ENCODE measurements around the gene FSIP1. TPM values are rescaled to one million over a fixed set of nuclear protein-coding genes. Genes with fewer than 3 reads are reported as not detected.

Gene FSIP1
- polyA plus RNA-seq, 3 donors: 0.10 to 0.48 (median 0.21) TPM

DNA sequence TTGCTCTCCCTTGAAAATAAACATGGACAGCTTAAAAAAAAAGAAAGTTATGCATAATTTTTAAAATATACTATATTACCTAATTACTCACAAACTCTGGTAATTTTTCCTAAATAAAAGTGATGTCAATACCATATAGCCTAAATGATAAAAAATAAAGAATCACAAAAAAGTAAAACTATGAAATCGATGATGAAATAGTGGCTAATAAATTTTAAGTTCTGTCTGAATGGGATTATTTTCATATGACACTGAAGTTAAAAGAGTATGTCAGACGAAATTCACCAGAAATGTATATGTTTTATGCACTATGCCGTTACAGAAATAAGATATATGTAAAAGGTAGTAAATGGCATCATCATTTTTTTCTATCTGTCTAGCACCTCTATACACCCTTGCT is 51.4 kb downstream of the FSIP1 start:
- DNase-seq: no peak
- Mint-ChIP-seq H3K4me1 (no peaks in the 10 kb centered on the region), H3K9me3 (peaks cover 0 to 2% (median 0%) of the 10 kb centered on the region in 7 donors), H3K27me3 (ENCODE audit: low read depth in 3 of 3) (no peaks in the 10 kb centered on the region), H3K27ac (no peak overlapping the region), H3K36me3 (no peaks in the 10 kb centered on the region), H3K4me3 (no peak overlapping the region)
- no peaks in the 10 kb centered on the region for H3K36me3 ChIP-seq (replicated peaks in 1 of 2; ENCODE audit: control insufficient read depth in 1 of 2, insufficient read depth in 2 of 2, low read length in 2 of 2)
- no peaks in the 10 kb centered on the region for H3K79me2 ChIP-seq (ENCODE audit: insufficient read depth, low read length)
- H2AFZ ChIP-seq (ENCODE audit: insufficient read depth, low read depth, low read length, poor library complexity, severe bottlenecking): no peak overlapping the region
- no peak overlapping the region for H3K9ac ChIP-seq (ENCODE audit: insufficient read depth, low read length, poor library complexity, severe bottlenecking)
- no peaks in the 10 kb centered on the region for H4K20me1 ChIP-seq (ENCODE audit: insufficient read depth, low read length)
- H3K27ac ChIP-seq (ENCODE audit: low read depth in 1 of 2, low read length in 2 of 2): no peak overlapping the region
- no CpG with 5 or more reads among the region's 3 CpGs for WGBS (ENCODE audit: insufficient coverage)
- H3K27me3 ChIP-seq (ENCODE audit: control insufficient read depth in 2 of 2, insufficient read depth in 2 of 2, low read length in 2 of 2): no peaks in the 10 kb centered on the region
- no peak overlapping the region for H3K4me3 ChIP-seq (replicated peaks in 1 of 3; ENCODE audit: low read depth in 2 of 3, low read length in 3 of 3)
- no peaks in the 10 kb centered on the region for H3K9me3 ChIP-seq (replicated peaks in 1 of 2; ENCODE audit: control insufficient read depth in 1 of 2, insufficient read depth in 1 of 2, low read length in 2 of 2)
- TF ChIP-seq, protein P1, sequence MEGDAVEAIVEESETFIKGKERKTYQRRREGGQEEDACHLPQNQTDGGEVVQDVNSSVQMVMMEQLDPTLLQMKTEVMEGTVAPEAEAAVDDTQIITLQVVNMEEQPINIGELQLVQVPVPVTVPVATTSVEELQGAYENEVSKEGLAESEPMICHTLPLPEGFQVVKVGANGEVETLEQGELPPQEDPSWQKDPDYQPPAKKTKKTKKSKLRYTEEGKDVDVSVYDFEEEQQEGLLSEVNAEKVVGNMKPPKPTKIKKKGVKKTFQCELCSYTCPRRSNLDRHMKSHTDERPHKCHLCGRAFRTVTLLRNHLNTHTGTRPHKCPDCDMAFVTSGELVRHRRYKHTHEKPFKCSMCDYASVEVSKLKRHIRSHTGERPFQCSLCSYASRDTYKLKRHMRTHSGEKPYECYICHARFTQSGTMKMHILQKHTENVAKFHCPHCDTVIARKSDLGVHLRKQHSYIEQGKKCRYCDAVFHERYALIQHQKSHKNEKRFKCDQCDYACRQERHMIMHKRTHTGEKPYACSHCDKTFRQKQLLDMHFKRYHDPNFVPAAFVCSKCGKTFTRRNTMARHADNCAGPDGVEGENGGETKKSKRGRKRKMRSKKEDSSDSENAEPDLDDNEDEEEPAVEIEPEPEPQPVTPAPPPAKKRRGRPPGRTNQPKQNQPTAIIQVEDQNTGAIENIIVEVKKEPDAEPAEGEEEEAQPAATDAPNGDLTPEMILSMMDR (IDR thresholded peaks at IDR 0.05): no peak
- no peaks in the 10 kb centered on the region for H3K4me1 ChIP-seq (ENCODE audit: control insufficient read depth in 1 of 2, insufficient read depth in 2 of 2, low read length in 2 of 2)
- no peak overlapping the region for H3K4me2 ChIP-seq (replicated peaks; ENCODE audit: extremely low read depth, low read length, poor library complexity, severe bottlenecking)
- intact Hi-C loops (cut with micrococcal nuclease): no loop called here

- H3K9me3 Mint-ChIP-seq: peaks cover 0 to 2% (median 0%) of the 10 kb centered on the region in 7 donors
- Histone ChIP-seq H3K27ac (ENCODE audit: low read depth in 1 of 2, low read length in 2 of 2) (no peak overlapping the region), H3K9ac (ENCODE audit: insufficient read depth, low read length, poor library complexity, severe bottlenecking) (no peak overlapping the region), H3K79me2 (ENCODE audit: insufficient read depth, low read length) (no peaks in the 10 kb centered on the region), H3K4me2 (replicated peaks; ENCODE audit: extremely low read depth, low read length, poor library complexity, severe bottlenecking) (no peak overlapping the region), H4K20me1 (ENCODE audit: insufficient read depth, low read length) (no peaks in the 10 kb centered on the region), H3K4me3 (replicated peaks in 1 of 3; ENCODE audit: low read depth in 2 of 3, low read length in 3 of 3) (no peak overlapping the region), H3K36me3 (replicated peaks in 1 of 2; ENCODE audit: control insufficient read depth in 1 of 2, insufficient read depth in 2 of 2, low read length in 2 of 2) (no peaks in the 10 kb centered on the region), H3K9me3 (replicated peaks in 1 of 2; ENCODE audit: control insufficient read depth in 1 of 2, insufficient read depth in 1 of 2, low read length in 2 of 2) (no peaks in the 10 kb centered on the region), H3K4me1 (ENCODE audit: control insufficient read depth in 1 of 2, insufficient read depth in 2 of 2, low read length in 2 of 2) (no peaks in the 10 kb centered on the region), H2AFZ (ENCODE audit: insufficient read depth, low read depth, low read length, poor library complexity, severe bottlenecking) (no peak overlapping the region), H3K27me3 (ENCODE audit: control insufficient read depth in 2 of 2, insufficient read depth in 2 of 2, low read length in 2 of 2) (no peaks in the 10 kb centered on the region)
- H3K27me3 Mint-ChIP-seq (ENCODE audit: low read depth in 3 of 3): no peaks in the 10 kb centered on the region
- TF ChIP-seq, protein P1 (IDR thresholded peaks at IDR 0.05): no peak
- no peak overlapping the region for H3K4me3 Mint-ChIP-seq
- no peaks in the 10 kb centered on the region for H3K36me3 Mint-ChIP-seq
- H3K4me1 Mint-ChIP-seq: no peaks in the 10 kb centered on the region
- intact Hi-C loops (cut with micrococcal nuclease): no loop called here
- H3K27ac Mint-ChIP-seq: no peak overlapping the region
- no peak for DNase-seq
- 92% methylated on average over 3 of the region's 5 CpGs for WGBS (ENCODE audit: insufficient coverage)
These were observed 52.1 kb downstream of the FSIP1 start for GRCh38 chr15:39730552-39730951.

All from CD14-positive monocyte (primary cell).